HEK293 (cell line): ENCODE results near the gene TAC4.

Experiments
- GLI4 ChIP-seq: fragments of 450-650 bp; formaldehyde crosslinking; IDR thresholded peaks from 2 replicates; pipeline ENCODE4 v1.5.1; 2016; ENCODE audit warnings: missing biosample characterization, missing genetic modification characterization
- OSR2 ChIP-seq: fragments of 450-650 bp; formaldehyde crosslinking; IDR thresholded peaks from 2 replicates; pipeline ENCODE4 v1.5.1; 2016; ENCODE audit warnings: missing biosample characterization, missing genetic modification characterization
- OVOL3 ChIP-seq: fragments of 450-650 bp; formaldehyde crosslinking; IDR thresholded peaks from 2 replicates; pipeline ENCODE4 v1.5.1; 2016; ENCODE audit warnings: missing biosample characterization, missing genetic modification characterization
- ZBTB21 ChIP-seq: fragments of 450-650 bp; formaldehyde crosslinking; IDR thresholded peaks from 2 replicates; pipeline ENCODE4 v1.5.1; 2017; ENCODE audit warnings: missing biosample characterization, missing genetic modification characterization
- ZEB2 ChIP-seq: fragments of 450-650 bp; formaldehyde crosslinking; IDR thresholded peaks from 2 replicates; pipeline ENCODE4 v1.5.1; 2016; ENCODE audit warnings: missing biosample characterization, missing genetic modification characterization
- ZFP37 ChIP-seq: fragments of 450-650 bp; formaldehyde crosslinking; IDR thresholded peaks from 2 replicates; pipeline ENCODE4 v1.5.1; 2016; ENCODE audit warnings: missing biosample characterization, missing genetic modification characterization
- ZNF132 ChIP-seq: fragments of 450-650 bp; formaldehyde crosslinking; IDR thresholded peaks from 2 replicates; pipeline ENCODE4 v1.5.1; 2017; ENCODE audit warnings: missing biosample characterization, missing genetic modification characterization, borderline replicate concordance
- ZNF133 ChIP-seq: fragments of 450-650 bp; formaldehyde crosslinking; IDR thresholded peaks from 2 replicates; pipeline ENCODE4 v1.5.1; 2016; ENCODE audit warnings: missing biosample characterization, missing genetic modification characterization
- ZNF2 ChIP-seq: fragments of 450-650 bp; formaldehyde crosslinking; IDR thresholded peaks from 2 replicates; pipeline ENCODE4 v1.5.1; 2016; ENCODE audit warnings: missing biosample characterization, missing genetic modification characterization
- ZNF202 ChIP-seq: fragments of 450-650 bp; formaldehyde crosslinking; IDR thresholded peaks from 2 replicates; pipeline ENCODE4 v1.5.1; 2016; ENCODE audit warnings: missing biosample characterization, missing genetic modification characterization, borderline replicate concordance
- ZNF223 ChIP-seq: fragments of 450-650 bp; formaldehyde crosslinking; IDR thresholded peaks from 2 replicates; pipeline ENCODE4 v1.5.1; 2016; ENCODE audit warnings: missing biosample characterization, missing genetic modification characterization
- ZNF391 ChIP-seq: fragments of 450-650 bp; formaldehyde crosslinking; IDR thresholded peaks from 2 replicates; pipeline ENCODE4 v1.5.1; 2016; ENCODE audit warnings: low read depth, missing biosample characterization, missing genetic modification characterization, borderline replicate concordance
- ZNF473 ChIP-seq: fragments of 450-650 bp; formaldehyde crosslinking; IDR thresholded peaks from 2 replicates; pipeline ENCODE4 v1.5.1; 2017; ENCODE audit warnings: missing biosample characterization, missing genetic modification characterization
- ZNF501 ChIP-seq: fragments of 450-650 bp; formaldehyde crosslinking; IDR thresholded peaks from 2 replicates; pipeline ENCODE4 v1.5.1; 2016; ENCODE audit warnings: missing biosample characterization, missing genetic modification characterization
- ZNF626 ChIP-seq: fragments of 450-650 bp; sonication (Bioruptor Pico); formaldehyde crosslinking; IDR thresholded peaks from 2 replicates; pipeline ENCODE4 v1.5.1; 2018; ENCODE audit warnings: missing biosample characterization, missing genetic modification characterization, inconsistent platforms
- ZNF654 ChIP-seq: fragments of 450-650 bp; formaldehyde crosslinking; IDR thresholded peaks from 2 replicates; pipeline ENCODE4 v1.5.1; 2016; ENCODE audit warnings: low read depth, missing biosample characterization, missing genetic modification characterization
- ZNF707 ChIP-seq: fragments of 450-650 bp; formaldehyde crosslinking; IDR thresholded peaks from 2 replicates; pipeline ENCODE4 v1.5.1; 2016; ENCODE audit warnings: missing biosample characterization, missing genetic modification characterization
- ZNF777 ChIP-seq: fragments of 450-650 bp; formaldehyde crosslinking; IDR thresholded peaks from 2 replicates; pipeline ENCODE4 v1.5.1; 2017; ENCODE audit warnings: missing biosample characterization, missing genetic modification characterization, borderline replicate concordance
- ZNF830 ChIP-seq: fragments of 450-650 bp; IDR thresholded peaks from 2 replicates; pipeline ENCODE4 v1.5.0; 2018; ENCODE audit warnings: missing biosample characterization, missing genetic modification characterization, low read depth, mild to moderate bottlenecking, moderate library complexity
- ZSCAN16 ChIP-seq: fragments of 450-650 bp; formaldehyde crosslinking; IDR thresholded peaks from 2 replicates; pipeline ENCODE4 v1.5.1; 2016; ENCODE audit warnings: missing biosample characterization, missing genetic modification characterization
- ZSCAN23 ChIP-seq: fragments of 450-650 bp; formaldehyde crosslinking; IDR thresholded peaks from 2 replicates; pipeline ENCODE4 v1.5.1; 2016; ENCODE audit warnings: missing biosample characterization, missing genetic modification characterization
- ZSCAN30 ChIP-seq: fragments of 450-650 bp; IDR thresholded peaks from 2 replicates; pipeline ENCODE4 v1.5.1; 2018; ENCODE audit warnings: missing biosample characterization, mild to moderate bottlenecking, missing genetic modification characterization, moderate library complexity
- TF ChIP-seq, protein P1 (sequence below): fragments of 450-650 bp; formaldehyde crosslinking; IDR thresholded peaks from 2 replicates; pipeline ENCODE4 v1.5.1; 2016; ENCODE audit warnings: missing biosample characterization, missing genetic modification characterization
- TF ChIP-seq, protein P2 (sequence below): sonication (generic); formaldehyde crosslinking; IDR thresholded peaks from 2 replicates; pipeline ENCODE4 v1.8.1; 2022; ENCODE audit warnings: mild to moderate bottlenecking, moderate library complexity, missing genetic modification reagents
- TF ChIP-seq, protein P3 (sequence below): fragments of 450-650 bp; formaldehyde crosslinking; IDR thresholded peaks from 2 replicates; pipeline ENCODE4 v1.5.1; 2016; ENCODE audit warnings: missing biosample characterization, missing genetic modification characterization
- TF ChIP-seq, protein P4 (sequence below): fragments of 450-650 bp; formaldehyde crosslinking; IDR thresholded peaks from 2 replicates; pipeline ENCODE4 v1.5.1; 2016; ENCODE audit warnings: missing biosample characterization, missing genetic modification characterization
- TF ChIP-seq, protein P5 (sequence below): fragments of 450-650 bp; formaldehyde crosslinking; IDR thresholded peaks from 2 replicates; pipeline ENCODE4 v1.5.1; 2016; ENCODE audit warnings: missing biosample characterization, missing genetic modification characterization

The TAC4 gene

DNA sequence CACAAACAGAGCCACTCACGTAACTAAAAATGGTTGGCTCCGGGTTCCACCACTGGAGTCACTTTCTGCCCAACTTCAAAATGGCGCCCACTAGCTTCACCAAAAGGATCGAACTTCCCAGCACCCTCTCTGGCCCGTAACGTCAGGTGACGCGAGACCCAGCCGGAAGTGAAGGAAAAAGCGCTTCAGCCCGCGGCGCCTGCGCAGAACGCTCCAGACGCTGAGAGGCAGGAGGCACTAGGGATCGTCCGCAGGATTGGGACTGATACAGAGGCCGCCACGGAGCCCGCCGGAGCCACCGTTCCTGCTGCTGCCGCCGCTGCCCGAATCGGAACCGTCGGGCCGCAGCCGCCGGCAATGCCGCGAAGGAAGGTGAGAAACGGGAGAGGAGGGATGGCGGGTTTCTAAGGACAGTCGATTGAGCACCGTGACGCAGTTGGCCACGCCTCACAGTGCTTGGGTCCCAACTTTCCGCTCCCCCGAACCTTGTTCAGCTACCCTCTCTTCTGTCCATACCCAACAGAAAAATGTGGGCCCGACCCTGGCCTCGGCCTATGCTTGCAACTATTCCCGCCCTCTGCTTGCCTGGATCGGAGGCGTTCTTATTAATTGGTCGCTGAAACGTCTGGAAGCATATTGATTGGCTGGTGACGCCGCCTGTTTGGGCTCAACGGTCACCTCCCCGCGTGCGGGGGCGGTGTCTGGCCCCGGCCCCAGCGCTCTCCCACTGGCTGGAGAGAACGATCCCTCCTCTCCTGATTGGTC is 59.2 kb downstream of the TAC4 start, which contains the start of gene KAT7 (continued):
- TF ChIP-seq, protein P1, sequence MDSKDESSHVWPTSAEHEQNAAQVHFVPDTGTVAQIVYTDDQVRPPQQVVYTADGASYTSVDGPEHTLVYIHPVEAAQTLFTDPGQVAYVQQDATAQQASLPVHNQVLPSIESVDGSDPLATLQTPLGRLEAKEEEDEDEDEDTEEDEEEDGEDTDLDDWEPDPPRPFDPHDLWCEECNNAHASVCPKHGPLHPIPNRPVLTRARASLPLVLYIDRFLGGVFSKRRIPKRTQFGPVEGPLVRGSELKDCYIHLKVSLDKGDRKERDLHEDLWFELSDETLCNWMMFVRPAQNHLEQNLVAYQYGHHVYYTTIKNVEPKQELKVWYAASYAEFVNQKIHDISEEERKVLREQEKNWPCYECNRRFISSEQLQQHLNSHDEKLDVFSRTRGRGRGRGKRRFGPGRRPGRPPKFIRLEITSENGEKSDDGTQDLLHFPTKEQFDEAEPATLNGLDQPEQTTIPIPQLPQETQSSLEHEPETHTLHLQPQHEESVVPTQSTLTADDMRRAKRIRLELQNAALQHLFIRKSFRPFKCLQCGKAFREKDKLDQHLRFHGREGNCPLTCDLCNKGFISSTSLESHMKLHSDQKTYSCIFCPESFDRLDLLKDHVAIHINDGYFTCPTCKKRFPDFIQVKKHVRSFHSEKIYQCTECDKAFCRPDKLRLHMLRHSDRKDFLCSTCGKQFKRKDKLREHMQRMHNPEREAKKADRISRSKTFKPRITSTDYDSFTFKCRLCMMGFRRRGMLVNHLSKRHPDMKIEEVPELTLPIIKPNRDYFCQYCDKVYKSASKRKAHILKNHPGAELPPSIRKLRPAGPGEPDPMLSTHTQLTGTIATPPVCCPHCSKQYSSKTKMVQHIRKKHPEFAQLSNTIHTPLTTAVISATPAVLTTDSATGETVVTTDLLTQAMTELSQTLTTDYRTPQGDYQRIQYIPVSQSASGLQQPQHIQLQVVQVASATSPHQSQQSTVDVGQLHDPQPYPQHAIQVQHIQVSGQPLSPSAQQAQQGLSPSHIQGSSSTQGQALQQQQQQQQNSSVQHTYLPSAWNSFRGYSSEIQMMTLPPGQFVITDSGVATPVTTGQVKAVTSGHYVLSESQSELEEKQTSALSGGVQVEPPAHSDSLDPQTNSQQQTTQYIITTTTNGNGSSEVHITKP, result peak; percentile 95
- no peak for TF ChIP-seq OSR2 (tag by site-specific recombination)
- no peak for TF ChIP-seq ZNF830 (tag by site-specific recombination)
- TF ChIP-seq ZFP37 (tag by site-specific recombination), result peak; percentile 72; the same call in 1 of the 2 replicates
- TF ChIP-seq ZSCAN23 (tag by site-specific recombination), result peak; percentile 63; the same call in 1 of the 2 replicates
- TF ChIP-seq ZNF626 (tag by site-specific recombination), result no peak
- TF ChIP-seq ZNF202 (tag by site-specific recombination), result no peak
- TF ChIP-seq ZNF2 (tag by site-specific recombination), result no peak
- no peak for TF ChIP-seq GLI4 (tag by site-specific recombination)
- no peak for TF ChIP-seq ZSCAN16
- TF ChIP-seq, protein P2, sequence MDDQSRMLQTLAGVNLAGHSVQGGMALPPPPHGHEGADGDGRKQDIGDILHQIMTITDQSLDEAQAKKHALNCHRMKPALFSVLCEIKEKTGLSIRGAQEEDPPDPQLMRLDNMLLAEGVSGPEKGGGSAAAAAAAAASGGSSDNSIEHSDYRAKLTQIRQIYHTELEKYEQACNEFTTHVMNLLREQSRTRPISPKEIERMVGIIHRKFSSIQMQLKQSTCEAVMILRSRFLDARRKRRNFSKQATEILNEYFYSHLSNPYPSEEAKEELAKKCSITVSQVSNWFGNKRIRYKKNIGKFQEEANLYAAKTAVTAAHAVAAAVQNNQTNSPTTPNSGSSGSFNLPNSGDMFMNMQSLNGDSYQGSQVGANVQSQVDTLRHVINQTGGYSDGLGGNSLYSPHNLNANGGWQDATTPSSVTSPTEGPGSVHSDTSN (CRISPR knock-in tag), result peak; percentile 81; the same call in 1 of the 2 replicates
- TF ChIP-seq, protein P3, sequence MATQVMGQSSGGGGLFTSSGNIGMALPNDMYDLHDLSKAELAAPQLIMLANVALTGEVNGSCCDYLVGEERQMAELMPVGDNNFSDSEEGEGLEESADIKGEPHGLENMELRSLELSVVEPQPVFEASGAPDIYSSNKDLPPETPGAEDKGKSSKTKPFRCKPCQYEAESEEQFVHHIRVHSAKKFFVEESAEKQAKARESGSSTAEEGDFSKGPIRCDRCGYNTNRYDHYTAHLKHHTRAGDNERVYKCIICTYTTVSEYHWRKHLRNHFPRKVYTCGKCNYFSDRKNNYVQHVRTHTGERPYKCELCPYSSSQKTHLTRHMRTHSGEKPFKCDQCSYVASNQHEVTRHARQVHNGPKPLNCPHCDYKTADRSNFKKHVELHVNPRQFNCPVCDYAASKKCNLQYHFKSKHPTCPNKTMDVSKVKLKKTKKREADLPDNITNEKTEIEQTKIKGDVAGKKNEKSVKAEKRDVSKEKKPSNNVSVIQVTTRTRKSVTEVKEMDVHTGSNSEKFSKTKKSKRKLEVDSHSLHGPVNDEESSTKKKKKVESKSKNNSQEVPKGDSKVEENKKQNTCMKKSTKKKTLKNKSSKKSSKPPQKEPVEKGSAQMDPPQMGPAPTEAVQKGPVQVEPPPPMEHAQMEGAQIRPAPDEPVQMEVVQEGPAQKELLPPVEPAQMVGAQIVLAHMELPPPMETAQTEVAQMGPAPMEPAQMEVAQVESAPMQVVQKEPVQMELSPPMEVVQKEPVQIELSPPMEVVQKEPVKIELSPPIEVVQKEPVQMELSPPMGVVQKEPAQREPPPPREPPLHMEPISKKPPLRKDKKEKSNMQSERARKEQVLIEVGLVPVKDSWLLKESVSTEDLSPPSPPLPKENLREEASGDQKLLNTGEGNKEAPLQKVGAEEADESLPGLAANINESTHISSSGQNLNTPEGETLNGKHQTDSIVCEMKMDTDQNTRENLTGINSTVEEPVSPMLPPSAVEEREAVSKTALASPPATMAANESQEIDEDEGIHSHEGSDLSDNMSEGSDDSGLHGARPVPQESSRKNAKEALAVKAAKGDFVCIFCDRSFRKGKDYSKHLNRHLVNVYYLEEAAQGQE (tag by site-specific recombination), result peak; percentile 31; the same call in 1 of the 2 replicates
- TF ChIP-seq, protein P4, sequence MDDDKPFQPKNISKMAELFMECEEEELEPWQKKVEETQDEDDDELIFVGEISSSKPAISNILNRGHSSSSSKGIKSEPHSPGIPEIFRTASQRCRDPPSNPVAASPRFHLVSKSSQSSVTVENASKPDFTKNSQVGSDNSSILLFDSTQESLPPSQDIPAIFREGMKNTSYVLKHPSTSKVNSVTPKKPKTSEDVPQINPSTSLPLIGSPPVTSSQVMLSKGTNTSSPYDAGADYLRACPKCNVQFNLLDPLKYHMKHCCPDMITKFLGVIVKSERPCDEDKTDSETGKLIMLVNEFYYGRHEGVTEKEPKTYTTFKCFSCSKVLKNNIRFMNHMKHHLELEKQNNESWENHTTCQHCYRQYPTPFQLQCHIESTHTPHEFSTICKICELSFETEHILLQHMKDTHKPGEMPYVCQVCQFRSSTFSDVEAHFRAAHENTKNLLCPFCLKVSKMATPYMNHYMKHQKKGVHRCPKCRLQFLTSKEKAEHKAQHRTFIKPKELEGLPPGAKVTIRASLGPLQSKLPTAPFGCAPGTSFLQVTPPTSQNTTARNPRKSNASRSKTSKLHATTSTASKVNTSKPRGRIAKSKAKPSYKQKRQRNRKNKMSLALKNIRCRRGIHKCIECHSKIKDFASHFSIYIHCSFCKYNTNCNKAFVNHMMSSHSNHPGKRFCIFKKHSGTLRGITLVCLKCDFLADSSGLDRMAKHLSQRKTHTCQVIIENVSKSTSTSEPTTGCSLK (tag by site-specific recombination), result no peak
- peak; percentile 22; the same call in 1 of the 2 replicates for TF ChIP-seq ZSCAN30 (tag by site-specific recombination)
- TF ChIP-seq ZNF133, result 0 out of 2 replicates have a peak, but pooled peaks have one; percentile 8
- 0 out of 2 replicates have a peak, but pooled peaks have one; percentile 49 for TF ChIP-seq ZEB2 (tag by site-specific recombination)
- no peak for TF ChIP-seq ZNF473 (tag by site-specific recombination)
- no peak for TF ChIP-seq ZNF777
- TF ChIP-seq ZNF501, result peak; percentile 92; the same call in 1 of the 2 replicates
- TF ChIP-seq ZNF132 (tag by site-specific recombination), result no peak
- TF ChIP-seq ZNF654 (tag by site-specific recombination), result no peak
- no peak for TF ChIP-seq ZNF223
- TF ChIP-seq, protein P5, sequence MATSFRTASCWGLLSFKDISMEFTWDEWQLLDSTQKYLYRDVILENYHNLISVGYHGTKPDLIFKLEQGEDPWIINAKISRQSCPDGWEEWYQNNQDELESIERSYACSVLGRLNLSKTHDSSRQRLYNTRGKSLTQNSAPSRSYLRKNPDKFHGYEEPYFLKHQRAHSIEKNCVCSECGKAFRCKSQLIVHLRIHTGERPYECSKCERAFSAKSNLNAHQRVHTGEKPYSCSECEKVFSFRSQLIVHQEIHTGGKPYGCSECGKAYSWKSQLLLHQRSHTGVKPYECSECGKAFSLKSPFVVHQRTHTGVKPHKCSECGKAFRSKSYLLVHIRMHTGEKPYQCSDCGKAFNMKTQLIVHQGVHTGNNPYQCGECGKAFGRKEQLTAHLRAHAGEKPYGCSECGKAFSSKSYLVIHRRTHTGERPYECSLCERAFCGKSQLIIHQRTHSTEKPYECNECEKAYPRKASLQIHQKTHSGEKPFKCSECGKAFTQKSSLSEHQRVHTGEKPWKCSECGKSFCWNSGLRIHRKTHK (tag by site-specific recombination), result no peak
- TF ChIP-seq ZBTB21 (tag by site-specific recombination), result peak; percentile 96
- TF ChIP-seq OVOL3 (tag by site-specific recombination), result peak; percentile 88
- no peak for TF ChIP-seq ZNF707 (tag by site-specific recombination)
- TF ChIP-seq ZNF391, result 0 out of 2 replicates have a peak, but pooled peaks have one; percentile 32
